HG02981 (cell line): ENCODE data around the gene MYMX.
"Not testable (repeated sequence)": the region's sequence is repeated elsewhere in the genome, so short reads cannot be mapped to it uniquely, and the experiment has no call there.

Source experiments
- ATAC-seq: cut with Tn5 transposase; IDR thresholded peaks from one replicate; pipeline ENCODE4 v1.9.1; 2021; ENCODE audit warnings: mild to moderate bottlenecking, moderate library complexity; ENCODE audit not compliant: unreplicated experiment

Gene MYMX

GRCh38 chr6:44230034-44230675 lies 13.4 kb downstream of the MYMX start:
- ATAC-seq = no peak

- ATAC-seq = not testable (repeated sequence)
These were observed 14.7 kb downstream of the MYMX start for GRCh38 chr6:44231426-44231825.

- no peak for ATAC-seq
These were observed 16.2 kb downstream of the MYMX start for GRCh38 chr6:44232676-44233566.

- no peak for ATAC-seq
These were observed 16.9 kb downstream of the MYMX start for GRCh38 chr6:44233567-44234100.

DNA sequence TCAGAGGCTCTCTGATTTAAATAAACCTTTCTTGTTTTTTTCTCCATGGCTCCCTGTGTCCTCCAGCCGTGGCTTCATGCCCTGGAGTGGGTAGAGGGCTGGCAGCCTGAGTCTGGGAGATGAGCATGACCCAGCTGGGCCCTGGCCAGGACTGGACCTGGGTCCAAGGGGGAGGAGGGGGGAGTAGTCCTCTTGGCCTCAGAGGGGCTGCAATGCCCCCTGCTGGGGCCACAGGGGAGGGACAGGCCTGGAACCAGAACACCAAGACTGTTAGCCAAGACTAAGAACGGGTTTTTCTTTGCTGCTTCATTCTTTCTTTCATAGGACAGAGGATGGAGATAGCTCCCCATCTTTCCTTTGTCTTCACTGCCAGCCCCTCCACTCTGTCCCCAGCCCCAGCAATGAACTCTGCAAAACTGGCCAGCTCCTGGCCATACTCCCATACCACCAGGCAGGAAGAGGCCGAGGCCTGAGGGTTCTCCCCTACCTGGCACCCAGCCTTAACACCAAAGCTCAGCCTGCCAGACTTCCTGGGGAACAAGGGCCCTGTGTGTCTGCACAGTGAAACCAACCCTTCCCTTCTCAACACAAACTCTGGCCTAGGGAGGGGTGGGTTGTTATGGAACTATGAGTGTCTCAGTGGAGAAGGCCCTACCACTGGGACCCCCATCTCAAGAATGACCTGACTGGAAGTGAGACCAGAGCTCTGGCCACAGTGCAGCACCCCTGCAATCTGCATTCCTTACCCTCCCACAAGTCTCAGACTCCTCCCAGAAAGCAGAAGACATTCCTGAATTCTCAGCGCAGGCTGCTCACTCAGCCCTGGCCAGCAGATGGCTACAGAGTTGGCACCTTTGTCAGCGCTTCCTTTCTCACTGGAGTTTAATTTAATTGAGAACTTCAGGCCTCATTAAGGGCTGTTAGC lies 17.6 kb downstream of the MYMX start:
- ATAC-seq = no peak

- no peak for ATAC-seq
These were observed 18.5 kb downstream of the MYMX start for GRCh38 chr6:44235269-44235668.

DNA sequence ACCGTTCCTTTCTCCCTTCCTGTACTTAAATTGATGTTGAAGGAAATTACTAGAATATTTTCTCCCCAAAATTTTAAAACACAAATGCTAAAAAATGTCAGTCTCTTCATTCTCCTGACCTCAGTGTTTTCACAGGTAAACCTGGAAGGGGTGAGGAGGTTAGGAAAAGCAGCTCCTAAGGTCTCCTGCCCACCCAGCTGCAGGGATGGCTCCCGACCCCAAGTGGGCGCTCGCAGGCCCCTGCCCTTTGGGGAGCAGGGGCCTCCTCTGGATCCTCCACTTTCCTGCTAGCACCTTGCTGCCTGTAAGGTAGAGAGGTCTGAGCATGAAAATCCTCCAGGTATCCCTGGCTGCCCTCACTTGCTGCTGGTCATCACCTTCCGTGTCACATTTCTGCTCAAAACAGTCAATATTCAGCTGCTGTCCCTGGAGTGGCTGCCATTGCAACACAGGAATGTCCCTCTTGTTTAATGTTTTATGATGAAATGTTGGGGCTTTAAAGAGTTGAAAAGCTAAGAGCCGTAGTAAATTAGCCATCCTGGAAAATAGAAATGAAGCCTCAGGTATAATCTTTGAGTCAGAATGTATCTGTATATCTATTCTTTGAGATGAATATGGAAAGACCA lies 19.3 kb downstream of the MYMX start:
- no peak for ATAC-seq

GRCh38 chr6:44237021-44237812 lies 20.5 kb downstream of the MYMX start:
- peak; percentile 43 for ATAC-seq

DNA sequence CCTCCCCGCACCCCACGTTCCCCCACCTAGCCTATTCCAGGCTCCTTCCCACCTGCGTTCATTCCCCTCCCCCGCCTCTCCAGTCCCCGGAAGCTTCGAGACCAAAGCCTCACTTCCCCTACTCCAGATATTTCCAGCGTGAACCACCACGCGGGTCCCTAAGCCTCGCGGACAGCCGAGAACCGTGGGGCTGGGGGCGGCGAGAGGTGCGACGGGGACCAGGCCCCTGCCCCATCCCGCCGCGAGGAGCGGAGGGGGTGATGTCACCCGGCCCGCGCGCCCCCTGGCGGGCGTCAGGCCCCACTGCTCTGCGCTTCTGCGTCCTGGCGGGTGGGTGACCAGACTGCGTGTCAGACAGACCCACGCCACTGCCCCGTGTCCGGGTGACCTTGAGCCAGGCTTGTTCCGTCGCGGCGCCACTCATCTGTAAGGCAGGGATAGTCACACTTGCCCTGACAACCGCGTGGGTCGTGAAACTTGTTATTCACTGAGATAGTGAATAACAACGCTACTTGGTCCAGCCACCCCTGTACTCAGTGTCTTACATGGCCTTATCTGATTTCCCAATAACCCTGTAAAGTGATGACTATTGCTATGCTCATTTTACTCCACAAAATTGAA lies 21.2 kb downstream of the MYMX start:
- ATAC-seq = peak; percentile 83

- ATAC-seq = no peak
These were observed 22.1 kb downstream of the MYMX start for GRCh38 chr6:44238687-44239350.

DNA sequence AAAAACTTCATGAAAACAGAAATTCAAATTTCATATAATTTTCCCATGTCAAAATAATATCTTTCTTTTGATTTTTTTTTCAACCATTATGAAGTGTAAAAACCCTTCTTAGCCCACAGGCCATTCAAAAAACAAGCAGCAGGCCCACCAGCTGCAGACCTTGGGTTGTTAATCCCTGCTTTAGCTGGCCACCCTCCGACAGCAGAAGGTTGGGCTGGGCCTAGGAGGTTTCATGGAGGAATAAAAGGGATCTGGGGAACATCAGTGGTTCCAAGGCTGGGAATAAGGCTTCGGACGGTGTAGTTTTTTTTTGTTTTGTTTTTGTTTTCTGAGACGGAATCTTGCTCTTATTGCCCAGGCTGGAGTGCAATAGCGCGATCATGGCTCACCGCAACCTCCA lies 26.6 kb downstream of the MYMX start:
- no peak for ATAC-seq

DNA sequence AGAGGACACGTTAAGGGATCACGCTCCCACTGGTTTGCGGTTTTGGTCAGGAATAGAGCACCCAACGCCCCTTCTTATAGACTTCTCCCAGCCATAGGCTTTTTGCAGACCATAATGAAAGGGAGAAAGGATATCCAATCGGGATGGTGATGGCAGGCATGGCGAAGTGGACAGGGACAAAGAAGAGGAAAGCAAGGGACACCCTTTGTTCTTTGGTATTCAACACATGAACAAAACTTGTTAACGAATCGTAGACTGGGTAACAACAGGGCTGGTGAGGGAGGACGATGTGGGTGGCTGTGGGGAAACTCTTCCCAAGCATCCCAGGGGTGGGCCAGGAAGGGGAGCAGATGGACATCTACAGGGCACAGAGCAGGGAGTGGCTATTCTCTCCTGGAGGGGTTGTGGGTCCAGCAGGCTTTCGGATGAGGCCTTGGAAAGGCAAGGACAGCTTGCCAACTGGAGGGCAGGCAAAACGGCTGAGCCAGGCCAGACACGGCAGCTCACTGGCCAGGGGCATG lies 28.7 kb downstream of the MYMX start:
- ATAC-seq = no peak

GRCh38 chr6:44245912-44246662 lies 29.4 kb downstream of the MYMX start:
- ATAC-seq = peak; percentile 34

DNA sequence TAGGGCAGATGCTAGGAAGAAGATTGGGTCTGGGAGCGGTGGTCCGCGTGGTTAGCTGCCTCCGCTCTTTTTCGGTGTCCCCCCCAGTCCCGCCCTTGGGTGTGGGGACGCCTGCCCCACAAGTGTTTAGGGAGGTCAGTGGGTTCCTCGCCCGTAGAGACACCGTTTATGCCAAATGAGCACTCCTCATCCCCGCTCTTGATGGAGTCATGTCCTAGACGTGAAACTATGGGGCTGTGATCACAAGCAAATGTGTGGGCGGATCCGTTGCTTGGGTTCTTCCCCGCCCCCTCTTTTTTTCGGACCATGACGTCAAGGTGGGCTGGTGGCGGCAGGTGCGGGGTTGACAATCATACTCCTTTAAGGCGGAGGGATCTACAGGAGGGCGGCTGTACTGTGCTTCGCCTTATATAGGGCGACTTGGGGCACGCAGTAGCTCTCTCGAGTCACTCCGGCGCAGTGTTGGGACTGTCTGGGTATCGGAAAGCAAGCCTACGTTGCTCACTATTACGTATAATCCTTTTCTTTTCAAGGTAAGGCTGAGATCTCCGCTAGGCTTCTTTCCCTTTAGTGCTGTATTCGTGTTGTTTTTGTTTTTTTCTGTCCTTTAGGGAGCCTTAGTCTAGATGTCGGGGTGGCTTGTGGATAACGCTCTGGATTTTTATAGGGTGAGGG lies 30.1 kb downstream of the MYMX start, which contains the start of gene HSP90AB1:
Gene HSP90AB1, plus strand, starts transcription at position 439 of the 675 bp plus-strand sequence. CDS start 1,529 bp downstream, outside the sequence.
- ATAC-seq = peak; percentile 54

DNA sequence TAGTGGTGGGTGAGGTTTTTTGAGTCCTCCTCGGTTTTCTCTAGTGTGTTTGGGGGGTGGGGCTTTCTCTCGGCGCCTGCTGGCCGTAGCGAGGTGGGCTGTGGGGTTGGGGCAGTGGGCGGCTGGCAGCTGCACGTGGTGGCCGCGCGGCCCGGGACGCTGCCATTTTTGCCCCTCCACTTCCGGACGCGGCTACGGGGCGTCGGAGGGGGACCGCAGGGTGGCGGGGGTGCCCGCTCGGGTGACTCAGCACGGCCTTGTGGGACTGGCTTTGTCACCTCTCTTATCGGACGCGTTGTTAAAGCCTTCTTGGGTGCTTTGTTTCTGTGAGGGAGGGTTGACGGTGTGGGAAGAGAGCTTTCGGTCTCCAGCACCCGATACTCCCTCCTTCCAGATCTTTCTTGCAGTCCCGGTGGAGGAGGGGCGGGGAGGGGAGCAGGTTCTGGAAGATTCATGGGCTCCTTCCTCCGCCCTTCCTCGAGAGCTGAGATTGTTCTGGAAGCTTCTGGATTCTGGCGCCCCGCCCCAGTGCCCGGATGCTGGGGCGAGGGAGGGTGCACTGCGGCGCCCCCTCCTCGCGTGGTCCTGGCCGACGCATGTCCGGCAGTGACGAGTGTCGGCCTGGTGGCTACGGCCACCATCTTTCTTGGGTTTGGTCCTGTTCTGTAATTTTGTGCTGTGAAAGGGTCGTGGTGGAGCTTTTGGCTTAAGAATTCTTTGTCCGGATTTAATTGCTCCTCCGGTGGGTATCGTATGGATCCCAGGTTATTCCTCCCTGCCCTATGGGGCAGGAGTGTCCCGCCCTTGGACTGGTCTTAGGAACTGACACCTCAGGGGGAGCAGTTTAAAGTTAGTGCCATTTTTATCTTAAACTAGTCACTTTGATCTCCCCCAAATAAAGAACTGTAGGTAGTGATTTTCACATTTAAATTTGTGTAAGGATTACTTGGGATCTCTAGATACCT lies 30.9 kb downstream of the MYMX start:
- peak; percentile 30 for ATAC-seq

GRCh38 chr6:44248579-44248978 lies 31.9 kb downstream of the MYMX start:
- ATAC-seq = no peak
